ENCODE measurements around the gene ZNF709.
"Not testable (repeated sequence)": the region's sequence is repeated elsewhere in the genome, so short reads cannot be mapped to it uniquely, and the experiment has no call there.

ZNF709 gene

GRCh38 chr19:12482509-12482886, 2.1 kb downstream of the ZNF709 start:
- TF ChIP-seq CTCF (IDR thresholded peaks at IDR 0.05) = no peak
- no peak overlapping the region for H3K4me3 ChIP-seq
- no peak for DNase-seq (ENCODE audit: low spot score)
- no peak overlapping the region for H3K27ac ChIP-seq

GRCh38 chr19:12481781-12482508, 2.7 kb downstream of the ZNF709 start:
- H3K27ac ChIP-seq = no peak overlapping the region
- DNase-seq (ENCODE audit: low spot score) = no peak
- no peak overlapping the region for H3K4me3 ChIP-seq
- no peak for TF ChIP-seq CTCF (IDR thresholded peaks at IDR 0.05)

GRCh38 chr19:12478234-12478941, 6.2 kb downstream of the ZNF709 start:
- no peak overlapping the region for H3K4me3 ChIP-seq
- no peak for TF ChIP-seq CTCF (IDR thresholded peaks at IDR 0.05)
- DNase-seq (ENCODE audit: low spot score) = no peak
- H3K27ac ChIP-seq = no peak overlapping the region

GRCh38 chr19:12467651-12468050, 17.0 kb downstream of the ZNF709 start:
- not testable (repeated sequence) for DNase-seq (ENCODE audit: low spot score); H3K4me3 ChIP-seq; H3K27ac ChIP-seq

- no peak for TF ChIP-seq CTCF (IDR thresholded peaks at IDR 0.05)
- H3K27ac ChIP-seq = no peak overlapping the region
- DNase-seq (ENCODE audit: low spot score) = no peak
- peak overlapping the region; percentile 0 for H3K4me3 ChIP-seq
Observed at GRCh38 chr19:12465211-12465610, 19.4 kb downstream of the ZNF709 start.

GRCh38 chr19:12464769-12465168, 19.8 kb downstream of the ZNF709 start:
- TF ChIP-seq CTCF (IDR thresholded peaks at IDR 0.05) = no peak
- H3K27ac ChIP-seq = no peak overlapping the region
- no peak for DNase-seq (ENCODE audit: low spot score)
- H3K4me3 ChIP-seq = peak overlapping the region; percentile 15

- H3K4me3 ChIP-seq = peak overlapping the region; percentile 15
- DNase-seq (ENCODE audit: low spot score); H3K27ac ChIP-seq: not testable (repeated sequence)
Observed at GRCh38 chr19:12464139-12464538, 20.5 kb downstream of the ZNF709 start.

- DNase-seq (ENCODE audit: low spot score) = no peak
- H3K4me3 ChIP-seq = no peak overlapping the region
- no peak overlapping the region for H3K27ac ChIP-seq
- no peak for TF ChIP-seq CTCF (IDR thresholded peaks at IDR 0.05)
Observed at GRCh38 chr19:12453495-12453894, 31.1 kb downstream of the ZNF709 start.
